Activated CD4-positive, alpha-beta T cell treated with anti-CD3 and anti-CD28 coated beads, Interleukin-2, amount 50 U/mL, for 1 hour (primary cell): ENCODE measurements around the gene SDF2L1.
A peak's percentile ranks its signal among the peaks of the same experiment; 100 is the strongest.

Experiments
- DNase-seq: peaks from one replicate; pipeline ENCODE4 v3.0.0-alpha.2; 2020

The SDF2L1 gene

DNA sequence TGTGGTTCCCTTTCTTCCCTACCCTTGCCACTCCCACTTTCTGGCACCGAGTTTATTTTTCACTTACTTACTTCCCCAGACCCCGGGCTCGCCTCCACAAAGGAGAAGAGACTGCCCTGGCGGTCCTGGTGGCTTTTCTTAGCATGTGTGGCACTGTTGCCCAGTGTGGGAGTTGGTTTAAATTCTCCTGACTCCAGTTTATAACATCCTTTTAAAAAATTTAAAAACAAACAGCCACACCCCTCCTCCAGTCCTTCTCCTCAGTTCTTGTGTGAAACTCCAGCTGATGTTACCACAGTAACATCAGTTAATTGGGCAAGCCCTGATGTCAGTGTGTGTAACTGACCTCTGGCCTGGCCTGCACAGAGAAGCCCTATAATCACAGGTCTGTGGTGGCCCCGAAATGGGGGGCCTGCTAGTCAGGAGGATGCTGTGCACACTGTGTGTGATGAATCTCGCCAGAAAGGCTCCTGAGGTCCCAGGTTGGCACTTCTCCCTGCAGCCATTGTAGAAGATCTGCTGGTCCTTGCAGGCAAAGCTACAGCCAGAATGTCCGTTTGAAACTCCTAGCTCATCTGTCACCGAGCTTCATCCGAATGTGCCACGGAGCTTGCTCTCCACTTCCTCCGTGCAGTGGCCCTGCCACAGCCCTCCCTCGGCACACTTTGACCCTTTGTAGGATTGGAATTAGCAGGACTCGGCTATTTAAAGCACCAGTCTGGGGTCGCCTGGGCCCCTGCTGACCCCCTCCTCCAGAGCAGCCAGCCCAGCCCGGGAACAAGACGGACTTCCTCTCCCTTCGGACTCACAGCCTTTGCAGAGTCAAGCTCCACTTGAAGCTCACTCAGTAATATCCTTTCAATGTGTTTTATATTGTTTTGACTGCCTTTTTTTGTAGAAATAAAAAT lies 19.8 kb upstream of the SDF2L1 start:
- DNase-seq: no peak

DNA sequence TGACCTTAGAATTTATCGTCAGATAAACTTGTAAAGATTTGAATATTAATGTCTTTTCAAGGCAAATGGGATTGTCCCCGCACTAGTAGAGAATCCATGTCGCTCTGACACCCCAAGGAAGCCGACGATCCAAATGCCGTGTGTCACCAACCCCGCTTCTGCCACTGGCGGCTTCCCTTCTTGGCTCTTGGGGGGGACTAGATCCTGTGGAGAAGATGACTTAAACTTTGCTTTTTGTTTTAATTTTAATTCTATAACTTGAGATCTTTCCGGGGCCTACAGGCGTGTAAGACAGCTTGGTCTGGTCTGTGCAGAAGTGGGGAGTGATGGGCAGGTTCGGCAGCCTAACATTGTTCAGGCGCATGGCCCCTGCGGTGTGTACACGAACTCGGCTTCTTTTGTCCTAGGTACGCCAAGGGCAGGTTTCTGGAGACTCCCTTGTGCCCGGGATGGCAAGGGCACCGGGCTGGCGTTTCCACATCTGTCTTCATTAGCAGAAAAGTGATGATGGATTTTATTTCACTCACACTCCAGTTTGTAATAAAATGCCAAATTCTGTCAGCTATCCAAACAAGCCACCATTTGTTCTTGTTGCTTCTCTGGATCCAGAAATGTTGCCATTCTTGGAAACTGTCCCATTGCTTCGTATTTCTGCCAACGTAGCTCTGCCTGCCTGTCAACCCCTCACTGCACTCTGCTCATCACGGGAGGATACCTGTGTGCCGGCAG lies 19.0 kb upstream of the SDF2L1 start:
- DNase-seq: no peak

DNA sequence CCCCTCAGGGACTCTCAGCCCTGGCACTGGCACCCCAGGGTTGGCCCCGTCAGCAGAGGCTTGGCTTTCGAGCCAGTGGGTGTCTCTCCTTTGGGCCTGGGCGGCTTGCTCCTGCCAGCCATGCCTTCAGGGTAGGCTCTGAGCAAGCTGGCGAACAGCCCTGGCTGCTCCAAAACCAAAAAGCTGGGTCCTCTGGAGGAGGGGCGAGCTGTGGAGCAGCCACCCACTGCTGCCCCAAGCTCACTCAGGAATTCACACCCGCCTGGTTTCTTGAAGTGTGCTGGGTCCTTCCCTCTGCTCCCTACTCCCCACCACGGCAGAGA lies 18.5 kb upstream of the SDF2L1 start:
- no peak for DNase-seq

DNA sequence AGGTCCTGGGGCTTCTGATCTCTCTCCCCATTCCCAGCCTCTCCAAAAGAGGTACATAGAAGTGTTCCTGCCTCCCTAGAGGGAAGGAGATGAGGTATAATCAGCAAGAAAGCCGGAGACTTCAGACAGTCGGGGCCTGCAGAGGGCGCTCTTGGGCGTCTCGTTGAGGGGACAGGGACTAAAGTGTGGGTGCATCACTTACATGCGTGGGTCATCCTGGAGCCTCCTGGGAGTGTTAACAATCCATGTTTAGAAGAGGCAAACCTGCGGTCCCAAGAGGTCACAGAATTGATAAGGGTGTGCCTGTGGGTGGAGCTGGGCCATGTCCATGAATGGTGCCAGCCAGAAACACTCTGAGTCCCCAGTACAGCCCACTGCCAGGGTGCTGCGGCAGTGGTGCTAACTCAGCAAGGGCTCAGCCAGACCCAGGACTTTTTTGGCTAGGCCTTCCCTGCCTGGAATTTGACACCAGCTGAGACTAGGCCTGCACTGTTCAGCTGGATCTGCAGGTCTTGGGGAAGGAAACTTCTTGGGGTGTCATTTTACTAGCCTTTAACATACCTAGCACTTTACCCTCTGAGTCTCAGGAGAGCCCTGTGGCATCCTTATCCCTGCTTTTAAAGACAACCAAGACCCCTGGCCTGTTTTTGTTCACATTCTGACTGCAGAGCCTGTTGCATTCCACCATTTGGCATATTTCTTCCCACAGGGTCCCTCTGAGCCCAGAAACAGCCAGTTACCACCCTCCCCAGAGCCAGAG lies 17.8 kb upstream of the SDF2L1 start:
- peak; percentile 51 for DNase-seq

DNA sequence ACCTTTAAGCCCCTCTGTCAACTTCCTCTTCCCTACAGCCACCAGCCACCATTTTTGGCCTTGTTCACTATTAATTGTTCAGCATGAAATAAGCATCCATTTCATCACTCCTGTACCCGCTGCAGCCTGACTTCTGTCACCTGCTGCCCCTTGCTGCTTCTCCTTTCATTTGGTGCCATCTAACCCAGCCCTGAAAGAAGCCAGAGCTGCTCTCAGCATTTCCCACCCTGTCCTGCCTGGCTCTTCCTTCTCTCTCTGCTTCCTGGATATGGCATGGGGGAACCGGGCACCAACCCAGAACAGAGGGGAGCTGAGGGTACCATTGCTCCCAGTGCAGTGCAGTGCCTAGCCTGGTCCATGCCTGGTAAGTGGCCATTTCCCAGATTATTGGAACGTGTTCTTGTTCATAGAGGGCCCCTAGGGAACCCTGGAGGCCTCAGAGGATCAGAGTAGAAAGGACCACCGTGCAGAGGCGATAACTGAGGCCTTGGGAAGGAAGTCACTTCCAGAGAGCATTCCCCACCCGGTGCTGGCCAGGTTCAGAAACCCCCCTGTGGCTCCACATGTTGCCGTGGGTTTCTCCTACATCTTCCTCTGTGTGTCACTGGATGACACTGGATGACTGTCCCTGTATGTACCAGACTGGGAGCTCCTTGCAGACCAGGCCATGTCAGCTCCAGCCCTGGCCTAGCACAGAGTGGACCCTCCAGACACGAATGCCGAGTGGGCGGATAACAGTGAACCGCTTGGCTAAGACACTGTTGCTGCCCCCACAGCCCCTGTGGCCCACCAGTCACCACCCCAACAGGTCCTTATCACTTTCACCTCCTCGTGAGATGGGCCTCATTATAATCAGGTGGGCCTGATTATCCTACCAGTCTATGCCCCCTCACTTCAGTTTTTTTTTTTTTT lies 17.0 kb upstream of the SDF2L1 start:
- no peak for DNase-seq

DNA sequence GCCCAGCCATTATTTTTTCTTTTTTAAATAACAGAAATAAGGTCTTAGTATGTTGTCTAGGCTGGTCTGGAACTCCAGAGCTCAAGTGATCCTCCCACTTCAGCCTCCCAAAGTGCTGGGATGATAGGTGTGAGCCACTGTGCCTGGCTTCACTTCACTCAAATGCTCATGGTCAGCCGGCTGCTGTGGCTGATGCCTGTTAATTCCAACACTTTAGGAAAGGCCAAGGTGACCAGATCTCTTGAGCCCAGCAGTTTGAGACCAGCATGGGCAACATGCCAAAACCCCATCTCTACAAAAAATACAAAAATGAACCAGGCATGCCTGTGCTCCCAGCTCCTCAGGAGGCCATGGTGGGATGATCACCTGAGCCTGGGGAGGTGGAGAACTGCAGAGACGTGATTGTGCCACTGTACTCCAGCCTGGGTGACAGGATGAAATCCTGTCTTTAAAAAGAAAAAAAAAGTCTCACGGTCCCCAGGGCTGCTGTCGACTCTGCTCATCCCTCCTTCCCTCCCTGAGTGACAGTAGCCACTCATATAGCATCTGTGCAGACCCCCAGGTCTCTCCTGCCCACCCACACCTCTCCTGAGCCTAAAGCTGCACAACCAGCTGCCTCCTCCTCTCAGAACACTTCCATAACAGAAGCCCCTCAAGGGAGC lies 15.9 kb upstream of the SDF2L1 start:
- no peak for DNase-seq

DNA sequence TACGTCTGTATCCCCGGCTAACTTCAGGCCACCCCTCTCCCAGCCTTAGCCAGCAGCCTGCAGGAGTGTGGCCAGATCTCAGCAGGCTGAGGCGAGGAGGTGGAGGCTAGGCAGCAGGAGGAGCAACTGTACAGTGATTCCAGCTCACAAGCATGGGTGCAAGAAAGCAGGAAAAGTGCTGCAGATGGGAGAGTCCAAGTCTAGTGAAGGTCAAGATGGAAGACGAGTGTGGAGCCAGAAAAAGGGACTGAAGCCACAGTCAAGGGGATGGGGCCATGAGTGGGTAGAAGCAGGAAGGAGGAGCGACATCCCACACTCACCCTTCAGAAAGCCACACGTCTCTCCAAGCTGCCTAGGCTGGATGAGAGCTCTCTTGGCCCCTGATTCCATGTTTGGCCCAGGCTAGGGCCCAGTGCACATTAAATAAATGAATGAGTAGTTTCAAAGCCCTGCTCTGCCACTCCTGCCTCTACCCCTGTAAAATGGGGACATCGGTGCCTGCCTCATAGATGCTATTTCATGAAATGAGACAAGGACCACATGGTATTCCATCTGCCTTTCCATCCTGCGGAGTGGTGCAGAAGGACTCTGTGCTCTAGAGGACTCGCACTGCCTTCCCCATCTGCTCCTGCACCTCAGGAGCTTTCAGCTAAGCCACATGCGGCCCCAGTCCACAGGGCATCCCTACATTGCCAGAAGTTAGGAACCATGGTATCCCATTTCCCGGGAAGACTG lies 15.2 kb upstream of the SDF2L1 start:
- DNase-seq: no peak

DNA sequence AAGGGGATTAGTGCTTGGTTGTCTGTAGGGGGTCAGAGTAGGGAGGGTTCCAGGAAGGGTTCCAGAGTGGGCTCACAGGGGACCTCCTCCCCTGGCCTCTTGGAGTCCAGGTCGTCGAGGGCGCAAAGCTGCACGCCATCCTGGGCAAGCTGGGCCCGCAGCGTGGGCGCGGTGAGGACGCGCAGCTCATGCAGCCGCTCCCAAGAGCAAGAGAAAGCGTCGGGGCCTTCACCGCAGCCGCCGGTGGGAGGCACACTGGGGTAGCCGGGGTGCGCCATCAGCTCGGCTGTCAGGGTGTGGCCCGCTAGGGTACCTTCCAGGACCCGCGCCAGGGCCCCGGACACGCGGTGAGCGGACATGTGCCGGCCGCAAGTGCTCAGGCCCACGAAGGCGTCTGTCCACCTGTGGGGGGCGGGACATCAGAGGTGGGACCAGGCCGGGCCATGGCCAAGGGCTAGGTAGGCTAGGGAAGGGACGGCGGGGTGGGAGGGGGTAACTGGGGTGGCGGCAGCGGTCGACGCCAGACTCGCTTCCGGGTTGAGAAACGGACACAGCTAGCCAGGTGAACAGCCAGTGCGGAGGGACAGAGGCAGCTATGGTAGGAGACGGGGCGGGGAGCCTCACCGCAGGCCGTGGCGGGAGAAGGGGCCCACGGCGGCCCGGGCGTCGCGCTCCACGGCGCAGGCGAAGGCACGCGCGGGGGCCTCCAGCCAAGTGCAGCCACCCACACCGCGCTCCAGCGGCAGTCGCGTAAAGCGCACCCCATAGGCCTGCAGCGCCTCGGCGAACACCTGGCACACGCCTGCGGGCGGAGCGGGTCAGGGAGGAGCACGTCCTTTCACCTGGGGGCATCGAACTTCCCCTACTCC lies 13.5 kb upstream of the SDF2L1 start:
- DNase-seq: no peak

DNA sequence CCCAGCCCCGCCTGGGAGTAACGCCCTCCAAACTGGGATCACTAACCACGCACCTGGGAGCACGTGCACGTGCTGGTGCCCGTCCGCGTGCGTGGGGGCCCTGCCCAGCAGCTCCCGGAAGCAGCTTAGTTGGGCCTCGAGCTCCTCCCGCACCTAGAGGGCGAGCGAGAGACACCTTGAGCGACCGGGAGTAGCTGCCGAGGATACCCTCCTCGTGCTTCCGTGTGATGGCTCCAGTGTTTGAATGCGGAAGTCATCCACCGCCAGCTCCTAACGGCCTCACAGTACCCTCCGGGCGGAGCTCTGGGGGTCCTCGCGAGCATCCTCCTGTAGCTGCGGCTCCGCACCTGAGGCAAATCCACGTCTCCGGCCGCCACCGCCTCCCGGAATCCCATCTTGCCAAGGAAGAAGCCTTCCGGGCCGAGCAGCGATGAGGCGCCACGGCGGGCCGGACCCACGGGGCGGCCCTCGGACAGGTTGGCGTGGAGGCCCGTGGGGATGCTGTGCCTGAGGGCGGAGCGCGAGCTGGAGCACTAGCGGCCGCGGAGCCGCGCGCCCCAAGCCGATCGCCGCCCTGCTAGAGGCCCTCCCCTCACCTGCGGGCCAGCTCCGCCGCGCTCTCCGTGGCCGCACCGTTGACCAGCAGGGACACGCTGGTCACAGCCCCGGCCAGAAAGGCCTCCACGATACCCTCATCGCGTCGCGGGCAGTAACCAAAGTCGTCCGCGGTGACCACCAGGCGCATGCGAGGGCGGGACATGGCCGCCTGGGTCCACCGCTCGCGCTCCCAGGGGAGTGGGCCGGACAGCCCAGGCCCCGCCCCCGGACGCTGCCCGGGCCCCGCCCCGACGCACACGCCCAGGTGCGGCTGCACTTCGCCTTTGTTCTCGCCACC lies 12.6 kb upstream of the SDF2L1 start, which contains the start of gene YDJC:
Gene YDJC, minus strand, starts transcription at position 768 of the 895 bp plus-strand sequence. Its CDS starts 8 bp downstream, at position 760.
- DNase-seq: peak; percentile 96

DNA sequence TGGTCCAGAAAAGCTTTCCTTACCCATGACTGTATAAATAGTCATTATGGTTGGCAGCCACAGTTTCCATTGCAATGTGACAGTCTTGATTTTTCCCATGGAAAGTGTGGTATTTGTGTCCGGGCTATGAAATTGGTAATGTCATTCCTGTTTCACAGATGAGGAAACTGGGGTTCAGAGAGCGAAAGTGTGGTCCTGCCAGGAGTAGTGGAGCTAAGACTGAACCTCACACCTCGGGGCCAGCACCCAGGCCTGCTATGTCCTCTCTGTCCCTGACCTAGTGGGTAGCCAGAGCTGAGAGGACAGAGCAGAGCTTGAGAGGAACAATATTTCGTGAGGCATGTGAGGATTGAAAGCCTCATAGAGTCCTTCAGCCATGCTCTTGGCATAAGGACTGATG lies 11.1 kb upstream of the SDF2L1 start:
- no peak for DNase-seq

DNA sequence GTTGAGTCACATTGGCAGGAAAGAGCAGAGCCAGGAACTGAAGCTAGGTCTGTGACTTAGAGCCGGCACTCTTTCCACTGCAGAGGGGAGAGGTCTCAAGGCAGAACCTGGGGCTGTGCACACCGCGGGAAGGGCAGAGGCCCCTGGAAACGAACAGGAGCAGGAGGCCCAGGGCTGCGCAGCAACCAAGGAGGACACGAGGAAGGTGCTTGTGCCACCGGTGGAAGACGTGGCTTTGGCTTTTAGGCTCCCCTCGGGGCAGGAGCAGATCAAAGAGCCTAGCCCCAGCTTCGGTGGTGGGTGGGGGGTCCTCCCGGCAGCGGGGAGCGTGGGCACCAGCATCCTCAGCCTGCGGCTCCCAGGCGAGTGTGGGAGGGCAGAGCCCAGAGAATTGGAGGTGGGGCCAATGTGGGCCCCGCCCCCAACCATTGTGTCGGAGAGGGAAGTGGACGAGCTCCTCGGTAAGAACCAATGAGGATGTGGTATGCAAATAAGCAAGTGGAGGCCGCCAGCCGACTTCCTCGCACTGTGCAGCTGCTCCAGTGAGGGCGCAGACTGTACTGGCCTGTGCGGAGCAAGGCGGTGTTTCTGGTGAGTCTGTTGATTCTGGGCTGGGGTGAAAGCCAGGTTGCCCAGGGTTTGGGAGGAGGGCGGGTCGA lies 9.7 kb upstream of the SDF2L1 start, which contains the start of gene CCDC116:
Gene CCDC116, plus strand, starts transcription at position 524 of the 659 bp plus-strand sequence. CDS start 422 bp downstream, outside the sequence.
- DNase-seq: peak; percentile 58

DNA sequence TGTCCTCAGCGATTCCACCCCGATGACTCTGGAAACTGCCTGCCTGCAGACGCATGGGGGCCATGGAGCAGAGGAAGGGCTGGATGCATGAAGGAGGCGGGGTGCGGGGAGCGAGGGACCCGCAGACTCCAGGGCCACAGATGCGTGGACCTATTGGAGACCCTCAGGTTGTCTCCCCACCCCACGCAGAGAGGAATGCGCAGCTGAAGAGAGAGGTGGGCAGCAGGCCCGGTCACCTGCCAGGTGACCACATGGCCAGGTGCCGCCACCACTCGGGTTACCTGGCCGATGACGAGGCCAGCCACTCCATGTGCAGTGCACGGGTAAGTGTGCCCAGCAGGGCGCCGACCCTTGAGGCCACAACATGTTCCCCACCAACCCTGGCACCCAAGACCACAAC lies 9.2 kb upstream of the SDF2L1 start:
- no peak for DNase-seq

DNA sequence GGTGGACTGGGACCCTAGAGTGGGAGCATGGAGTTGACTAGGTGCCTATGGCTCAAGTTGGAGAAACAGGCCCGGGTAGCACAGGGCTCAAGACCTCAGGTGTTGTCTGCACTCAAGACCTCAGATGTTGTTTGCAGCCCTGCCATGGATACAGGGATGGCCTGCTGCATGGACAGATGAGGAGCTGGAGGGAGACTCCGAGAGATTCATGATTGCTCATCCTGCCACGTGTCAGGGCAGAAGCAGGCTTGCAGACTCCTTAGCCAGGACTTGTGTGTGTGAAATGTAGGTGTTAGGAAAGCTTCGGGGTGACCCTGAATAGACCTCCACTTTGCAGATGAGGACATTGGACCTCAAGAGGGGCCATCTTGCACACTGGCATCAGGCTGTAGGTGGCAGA lies 8.6 kb upstream of the SDF2L1 start:
- no peak for DNase-seq

DNA sequence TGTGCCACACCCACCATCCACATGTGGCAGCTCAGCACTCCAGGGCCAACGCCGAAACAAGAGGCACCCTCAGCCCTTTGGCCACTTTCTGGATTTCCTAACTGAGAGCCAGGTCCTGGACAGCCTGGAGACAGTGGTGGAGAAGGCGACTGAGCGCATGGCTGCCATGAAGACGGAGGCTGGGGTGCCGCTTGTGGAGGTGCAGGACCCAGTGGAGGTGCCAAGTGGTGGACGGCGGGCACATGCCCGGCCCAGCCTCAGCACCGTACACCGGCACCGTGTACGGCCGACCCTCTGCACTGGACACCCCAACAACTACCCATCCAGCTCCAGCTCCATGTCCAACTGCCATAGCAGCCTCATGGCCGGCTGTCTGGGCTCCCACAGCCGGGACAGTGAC lies 8.0 kb upstream of the SDF2L1 start:
- DNase-seq: no peak

DNA sequence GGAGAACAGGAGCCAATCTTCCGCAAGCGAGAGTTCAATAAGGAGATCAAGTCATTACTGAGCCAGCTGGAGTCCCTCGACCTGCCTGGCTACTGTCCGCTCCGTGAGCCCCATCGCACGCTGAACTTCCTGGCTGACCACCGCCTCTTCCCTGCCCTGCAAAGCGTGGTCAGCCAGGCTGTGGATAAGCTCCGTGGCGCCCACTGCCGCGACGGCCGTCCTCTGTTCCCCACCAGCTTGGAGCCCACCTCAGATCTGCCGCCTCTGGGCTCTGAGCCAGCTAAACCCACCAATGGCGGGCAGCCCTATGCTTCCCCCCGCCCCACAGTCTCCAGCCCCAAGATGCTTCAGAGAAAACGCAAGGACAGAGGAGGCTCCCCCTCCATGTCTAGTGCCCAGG lies 7.3 kb upstream of the SDF2L1 start:
- DNase-seq: no peak

DNA sequence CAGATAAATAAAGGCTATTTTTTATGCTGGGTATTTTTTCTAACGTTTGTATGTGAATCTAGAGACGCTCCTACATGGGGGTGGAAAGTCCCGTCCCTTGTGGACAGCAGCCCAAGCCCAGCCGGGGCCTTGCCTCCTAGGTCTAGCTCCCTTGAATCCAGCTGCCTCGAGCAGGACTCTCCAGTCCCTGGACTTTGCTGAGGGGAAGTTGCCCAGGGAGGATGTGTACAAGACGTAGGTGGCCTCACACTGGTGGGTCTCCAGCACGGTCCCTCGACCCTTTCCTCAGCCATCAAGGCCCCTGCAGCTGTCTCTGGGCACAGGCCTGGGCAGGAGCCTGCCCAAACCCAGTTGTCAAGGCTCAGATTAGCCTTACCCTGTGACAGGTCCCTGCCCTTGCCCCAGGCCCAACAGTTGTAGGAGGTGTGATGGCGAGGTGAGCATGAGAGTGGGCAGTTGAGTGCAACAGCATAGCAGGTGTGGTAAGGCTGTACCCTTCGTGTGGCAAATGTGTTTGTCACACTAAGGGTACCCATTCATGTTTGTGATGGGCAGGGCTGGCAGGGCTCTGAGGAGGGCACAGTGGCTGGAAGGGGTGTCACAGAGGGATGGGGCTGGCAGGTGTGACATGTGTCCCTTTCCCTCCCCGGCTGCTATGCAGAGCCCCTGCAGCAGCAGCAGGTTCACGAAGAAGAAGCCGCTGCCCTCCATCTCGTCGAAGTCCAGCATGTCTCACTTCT lies 6.2 kb upstream of the SDF2L1 start:
- no peak for DNase-seq

DNA sequence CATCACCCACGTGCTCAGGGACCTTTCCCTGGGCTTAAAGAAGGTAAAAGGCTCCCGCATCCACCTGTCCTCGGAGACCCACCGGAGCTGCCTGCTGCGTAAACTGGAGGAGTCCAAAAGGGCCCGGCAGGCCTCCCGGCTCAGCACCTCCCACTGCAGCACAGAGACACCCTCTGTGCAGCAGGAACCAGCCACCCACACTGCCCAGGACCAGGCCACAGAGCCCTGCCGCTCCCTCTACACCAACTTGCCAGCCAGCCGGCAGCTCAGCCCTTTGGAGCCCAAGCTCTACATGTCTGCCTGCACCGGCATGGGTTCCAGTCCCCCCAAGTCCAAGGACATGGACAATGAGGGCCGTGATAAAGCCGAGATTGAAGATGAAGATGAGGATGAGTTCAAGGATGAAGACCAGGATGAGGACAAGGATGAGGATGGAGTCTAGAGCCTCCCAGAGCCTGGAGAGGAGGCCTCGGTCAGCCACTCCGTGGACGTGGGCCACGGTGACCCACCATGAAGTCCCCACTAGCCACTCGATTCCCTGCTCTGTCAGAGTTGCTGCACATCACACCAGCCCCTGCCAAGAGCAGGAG lies 5.4 kb upstream of the SDF2L1 start:
- DNase-seq: no peak
